Measurements from ENCODE around the gene SWT1. TPM values are rescaled to one million over a fixed set of nuclear protein-coding genes. Genes with fewer than 3 reads are reported as not detected.

The SWT1 gene
- total and polyA plus RNA-seq, 2 of the 13 experiments (the other 11 are each of a cell fraction or from before 2014, with no cell fraction given), result 1.7 to 2.5 TPM

DNA sequence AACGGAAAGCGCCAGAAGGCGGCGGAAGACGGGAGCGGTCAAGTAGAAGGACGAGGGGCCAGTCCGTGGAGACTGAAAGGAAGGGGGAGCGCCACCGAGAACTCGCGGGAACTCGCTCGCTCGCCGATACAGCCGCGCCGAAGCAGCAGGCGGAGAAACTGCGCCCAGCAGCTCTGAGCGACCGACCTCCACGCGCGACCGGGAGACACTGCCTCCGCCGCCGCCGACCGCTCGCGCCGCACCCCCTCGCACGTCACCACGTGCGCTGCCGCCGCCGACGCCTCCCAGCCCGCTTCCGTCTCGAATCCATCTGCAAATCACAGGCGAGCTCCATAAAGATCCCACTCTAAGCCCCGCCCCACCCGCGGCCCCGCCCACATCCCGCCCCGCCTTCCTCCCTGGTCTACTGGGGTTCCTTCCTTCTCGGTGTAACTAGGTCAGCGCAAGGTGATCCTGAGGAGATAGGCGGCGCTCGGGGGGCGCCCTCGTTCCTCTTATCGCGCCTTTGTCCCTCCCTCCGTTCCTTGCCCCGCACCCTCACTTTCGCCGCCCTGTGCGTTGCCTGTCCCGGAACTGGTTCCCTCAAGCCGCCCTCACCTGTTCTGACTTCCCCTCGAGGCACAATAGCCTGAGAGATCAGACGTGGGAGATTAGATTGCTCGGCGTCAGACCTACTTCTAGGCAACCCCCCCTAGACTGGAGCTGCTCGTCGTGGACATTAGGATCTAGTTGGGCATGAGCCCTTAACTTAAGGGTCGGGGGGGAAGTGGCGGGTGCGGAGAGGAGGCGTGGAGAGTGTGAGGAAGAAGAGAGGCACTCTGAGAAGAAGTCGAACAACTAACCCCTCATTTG is 160.3 kb downstream of the SWT1 start, which contains the start of gene IVNS1ABP (continued):
- TF ChIP-seq MYNN (CRISPR knock-in tag; IDR thresholded peaks at IDR 0.05; ENCODE audit: low read depth), result no peak
- 0 out of 2 replicates have a peak, but pooled peaks have one; percentile 86 for TF ChIP-seq ZNF234 (CRISPR knock-in tag; conservative IDR thresholded peaks at IDR 0.05)
- TF ChIP-seq ZNF703 (CRISPR knock-in tag; IDR thresholded peaks at IDR 0.05; ENCODE audit: borderline replicate concordance), result no peak
- TF ChIP-seq ZMAT3 (CRISPR knock-in tag; conservative IDR thresholded peaks at IDR 0.05), result peak; percentile 25; the same call in 1 of the 2 replicates
- peak; percentile 65; the same call in 1 of the 2 replicates for TF ChIP-seq CCDC6 (CRISPR knock-in tag; IDR thresholded peaks at IDR 0.05)
- TF ChIP-seq, protein P1, sequence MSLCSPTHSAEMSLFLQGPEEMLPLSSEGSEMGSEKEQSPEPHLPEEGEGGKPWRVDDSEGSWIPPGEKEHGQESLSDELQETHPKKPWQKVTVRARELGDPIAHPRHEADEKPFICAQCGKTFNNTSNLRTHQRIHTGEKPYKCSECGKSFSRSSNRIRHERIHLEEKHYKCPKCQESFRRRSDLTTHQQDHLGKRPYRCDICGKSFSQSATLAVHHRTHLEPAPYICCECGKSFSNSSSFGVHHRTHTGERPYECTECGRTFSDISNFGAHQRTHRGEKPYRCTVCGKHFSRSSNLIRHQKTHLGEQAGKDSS (CRISPR knock-in tag; IDR thresholded peaks at IDR 0.05; ENCODE audit: borderline replicate concordance, low read depth), result no peak; the same call in 1 of the 2 replicates
- peak; percentile 87 for TF ChIP-seq ZNF792 (CRISPR knock-in tag; IDR thresholded peaks at IDR 0.05)
- TF ChIP-seq, protein P2, sequence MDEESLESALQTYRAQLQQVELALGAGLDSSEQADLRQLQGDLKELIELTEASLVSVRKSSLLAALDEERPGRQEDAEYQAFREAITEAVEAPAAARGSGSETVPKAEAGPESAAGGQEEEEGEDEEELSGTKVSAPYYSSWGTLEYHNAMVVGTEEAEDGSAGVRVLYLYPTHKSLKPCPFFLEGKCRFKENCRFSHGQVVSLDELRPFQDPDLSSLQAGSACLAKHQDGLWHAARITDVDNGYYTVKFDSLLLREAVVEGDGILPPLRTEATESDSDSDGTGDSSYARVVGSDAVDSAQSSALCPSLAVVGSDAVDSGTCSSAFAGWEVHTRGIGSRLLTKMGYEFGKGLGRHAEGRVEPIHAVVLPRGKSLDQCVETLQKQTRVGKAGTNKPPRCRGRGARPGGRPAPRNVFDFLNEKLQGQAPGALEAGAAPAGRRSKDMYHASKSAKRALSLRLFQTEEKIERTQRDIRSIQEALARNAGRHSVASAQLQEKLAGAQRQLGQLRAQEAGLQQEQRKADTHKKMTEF (CRISPR knock-in tag; IDR thresholded peaks at IDR 0.05), result peak; percentile 54; the same call in 1 of the 2 replicates
- TF ChIP-seq RXRB (CRISPR knock-in tag; IDR thresholded peaks at IDR 0.05; ENCODE audit: borderline replicate concordance), result peak; percentile 49; the same call in 1 of the 2 replicates
- TF ChIP-seq, protein P3, sequence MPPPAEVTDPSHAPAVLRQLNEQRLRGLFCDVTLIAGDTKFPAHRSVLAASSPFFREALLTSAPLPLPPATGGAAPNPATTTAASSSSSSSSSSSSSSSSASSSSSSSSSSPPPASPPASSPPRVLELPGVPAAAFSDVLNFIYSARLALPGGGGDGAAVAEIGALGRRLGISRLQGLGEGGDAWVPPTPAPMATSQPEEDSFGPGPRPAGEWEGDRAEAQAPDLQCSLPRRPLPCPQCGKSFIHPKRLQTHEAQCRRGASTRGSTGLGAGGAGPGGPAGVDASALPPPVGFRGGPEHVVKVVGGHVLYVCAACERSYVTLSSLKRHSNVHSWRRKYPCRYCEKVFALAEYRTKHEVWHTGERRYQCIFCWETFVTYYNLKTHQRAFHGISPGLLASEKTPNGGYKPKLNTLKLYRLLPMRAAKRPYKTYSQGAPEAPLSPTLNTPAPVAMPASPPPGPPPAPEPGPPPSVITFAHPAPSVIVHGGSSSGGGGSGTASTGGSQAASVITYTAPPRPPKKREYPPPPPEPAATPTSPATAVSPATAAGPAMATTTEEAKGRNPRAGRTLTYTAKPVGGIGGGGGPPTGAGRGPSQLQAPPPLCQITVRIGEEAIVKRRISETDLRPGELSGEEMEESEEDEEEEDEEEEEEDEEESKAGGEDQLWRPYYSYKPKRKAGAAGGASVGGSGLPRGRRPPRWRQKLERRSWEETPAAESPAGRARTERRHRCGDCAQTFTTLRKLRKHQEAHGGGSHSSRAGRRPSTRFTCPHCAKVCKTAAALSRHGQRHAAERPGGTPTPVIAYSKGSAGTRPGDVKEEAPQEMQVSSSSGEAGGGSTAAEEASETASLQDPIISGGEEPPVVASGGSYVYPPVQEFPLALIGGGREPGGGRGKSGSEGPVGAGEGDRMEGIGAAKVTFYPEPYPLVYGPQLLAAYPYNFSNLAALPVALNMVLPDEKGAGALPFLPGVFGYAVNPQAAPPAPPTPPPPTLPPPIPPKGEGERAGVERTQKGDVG (CRISPR knock-in tag; IDR thresholded peaks at IDR 0.05; ENCODE audit: borderline replicate concordance), result no peak
- peak; percentile 67; the same call in 1 of the 2 replicates for TF ChIP-seq SAFB2 (CRISPR knock-in tag; IDR thresholded peaks at IDR 0.05; ENCODE audit: borderline replicate concordance, low read depth)
- no peak for TF ChIP-seq SMAD9 (CRISPR knock-in tag; IDR thresholded peaks at IDR 0.05)
- no peak for TF ChIP-seq RCOR2 (CRISPR knock-in tag; IDR thresholded peaks at IDR 0.05)
- TF ChIP-seq TOPORS (CRISPR knock-in tag; IDR thresholded peaks at IDR 0.05), result no peak
- TF ChIP-seq GPN1 (CRISPR knock-in tag; IDR thresholded peaks at IDR 0.05; ENCODE audit: borderline replicate concordance), result no peak
- 0 out of 2 replicates have a peak, but pooled peaks have one; percentile 77 for TF ChIP-seq ZNF776 (CRISPR knock-in tag; IDR thresholded peaks at IDR 0.05)
- TF ChIP-seq FLYWCH1 (CRISPR knock-in tag; IDR thresholded peaks at IDR 0.05), result no peak
- TF ChIP-seq, protein P4, sequence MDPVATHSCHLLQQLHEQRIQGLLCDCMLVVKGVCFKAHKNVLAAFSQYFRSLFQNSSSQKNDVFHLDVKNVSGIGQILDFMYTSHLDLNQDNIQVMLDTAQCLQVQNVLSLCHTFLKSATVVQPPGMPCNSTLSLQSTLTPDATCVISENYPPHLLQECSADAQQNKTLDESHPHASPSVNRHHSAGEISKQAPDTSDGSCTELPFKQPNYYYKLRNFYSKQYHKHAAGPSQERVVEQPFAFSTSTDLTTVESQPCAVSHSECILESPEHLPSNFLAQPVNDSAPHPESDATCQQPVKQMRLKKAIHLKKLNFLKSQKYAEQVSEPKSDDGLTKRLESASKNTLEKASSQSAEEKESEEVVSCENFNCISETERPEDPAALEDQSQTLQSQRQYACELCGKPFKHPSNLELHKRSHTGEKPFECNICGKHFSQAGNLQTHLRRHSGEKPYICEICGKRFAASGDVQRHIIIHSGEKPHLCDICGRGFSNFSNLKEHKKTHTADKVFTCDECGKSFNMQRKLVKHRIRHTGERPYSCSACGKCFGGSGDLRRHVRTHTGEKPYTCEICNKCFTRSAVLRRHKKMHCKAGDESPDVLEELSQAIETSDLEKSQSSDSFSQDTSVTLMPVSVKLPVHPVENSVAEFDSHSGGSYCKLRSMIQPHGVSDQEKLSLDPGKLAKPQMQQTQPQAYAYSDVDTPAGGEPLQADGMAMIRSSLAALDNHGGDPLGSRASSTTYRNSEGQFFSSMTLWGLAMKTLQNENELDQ (CRISPR knock-in tag; IDR thresholded peaks at IDR 0.05; ENCODE audit: borderline replicate concordance), result no peak
- TF ChIP-seq TAF1 (CRISPR knock-in tag; IDR thresholded peaks at IDR 0.05), result peak; percentile 96

Data from HepG2 (cell line).